ENCODE results near the gene TMEM243. TPM values are rescaled to one million over a fixed set of nuclear protein-coding genes. Genes with fewer than 3 reads are reported as not detected.

The TMEM243 gene
- total RNA-seq, 1 experiment from 2014 or later, result 23.5 TPM

GRCh38 chr7:87226495-87226894 is 7.0 kb upstream of the TMEM243 start:
- peaks cover 16% of the 10 kb centered on the region for H3K27me3 Mint-ChIP-seq (ENCODE audit: low read depth)
- Histone ChIP-seq H3K56ac (ENCODE audit: insufficient read length, low read depth, low read length) (no peak overlapping the region), H3K4ac (ENCODE audit: low read depth, low read length) (no peak overlapping the region), H4K20me1 (ENCODE audit: control insufficient read depth, insufficient read depth, insufficient read length) (no peaks in the 10 kb centered on the region), H4K8ac (replicated peaks; ENCODE audit: insufficient read length, low read depth, low read length) (no peak overlapping the region), H3K9ac (ENCODE audit: extremely low read depth, insufficient read length, low read length) (no peak overlapping the region), H3T11ph (ENCODE audit: low read length) (no peak overlapping the region), H4K5ac (ENCODE audit: insufficient read length, low read depth, low read length) (no peak overlapping the region), H3K18ac (ENCODE audit: insufficient read length, low read depth, low read length) (no peak overlapping the region), H3K79me2 (ENCODE audit: insufficient read depth, low read length) (no peaks in the 10 kb centered on the region), H2BK20ac (ENCODE audit: low read depth, low read length, poor library complexity, severe bottlenecking) (no peak overlapping the region), H3K14ac (ENCODE audit: insufficient read depth, low read length) (no peak overlapping the region), H2BK5ac (ENCODE audit: insufficient read length, low read length) (no peak overlapping the region), H3K4me2 (ENCODE audit: insufficient read depth, insufficient read length, low read length) (no peak overlapping the region), H3K79me1 (ENCODE audit: insufficient read depth, low read depth, low read length, poor library complexity, severe bottlenecking) (no peaks in the 10 kb centered on the region), H3K27me3 (ENCODE audit: insufficient read depth, low read length) (no peaks in the 10 kb centered on the region; the same call in 1 of the 2 replicates), H2AK5ac (ENCODE audit: insufficient read length, low read length) (no peak overlapping the region), H3K23me2 (ENCODE audit: insufficient read length, low read depth, low read length, poor library complexity, severe bottlenecking) (no peaks in the 10 kb centered on the region), H3K4me1 (ENCODE audit: insufficient read depth, low read length) (no peaks in the 10 kb centered on the region), H2AFZ (ENCODE audit: low read length) (no peak overlapping the region), H3K27ac (ENCODE audit: insufficient read length, low read depth, low read length) (no peak overlapping the region), H3K23ac (ENCODE audit: insufficient read length, low read depth, low read length) (no peak overlapping the region), H3K9me3 (ENCODE audit: control insufficient read depth, low read depth, low read length) (no peaks in the 10 kb centered on the region), H2BK120ac (ENCODE audit: low read depth, low read length, poor library complexity, severe bottlenecking) (no peak overlapping the region), H4K91ac (ENCODE audit: insufficient read length, low read depth, low read length) (no peak overlapping the region), H2BK12ac (ENCODE audit: insufficient read length, low read depth, low read length) (no peak overlapping the region), H2BK15ac (ENCODE audit: low read depth, low read length) (no peak overlapping the region)
- TF ChIP-seq CTCF (conservative IDR thresholded peaks at IDR 0.05), result no peak
- H3K9me3 Mint-ChIP-seq, result no peaks in the 10 kb centered on the region
- no peaks in the 10 kb centered on the region for H3K36me3 Mint-ChIP-seq (ENCODE audit: insufficient read depth in 1 of 3, low read depth in 3 of 3)
- no CpG with 5 or more reads among the region's 3 CpGs for WGBS (ENCODE audit: extremely low coverage, insufficient read length, low lambda C conversion rate)
- H3K4me3 Mint-ChIP-seq, result no peak overlapping the region
- DNase-seq, result no peak
- H3K4me1 Mint-ChIP-seq, result no peaks in the 10 kb centered on the region
- H3K27ac Mint-ChIP-seq, result no peak overlapping the region
